Hepatic stellate cell (primary cell): ENCODE measurements around the gene CFLAR.

Source experiments
- DNase-seq: peaks from one replicate; pipeline ENCODE4 v3.0.0; 2011; ENCODE audit warnings: low spot score

Gene CFLAR

DNA sequence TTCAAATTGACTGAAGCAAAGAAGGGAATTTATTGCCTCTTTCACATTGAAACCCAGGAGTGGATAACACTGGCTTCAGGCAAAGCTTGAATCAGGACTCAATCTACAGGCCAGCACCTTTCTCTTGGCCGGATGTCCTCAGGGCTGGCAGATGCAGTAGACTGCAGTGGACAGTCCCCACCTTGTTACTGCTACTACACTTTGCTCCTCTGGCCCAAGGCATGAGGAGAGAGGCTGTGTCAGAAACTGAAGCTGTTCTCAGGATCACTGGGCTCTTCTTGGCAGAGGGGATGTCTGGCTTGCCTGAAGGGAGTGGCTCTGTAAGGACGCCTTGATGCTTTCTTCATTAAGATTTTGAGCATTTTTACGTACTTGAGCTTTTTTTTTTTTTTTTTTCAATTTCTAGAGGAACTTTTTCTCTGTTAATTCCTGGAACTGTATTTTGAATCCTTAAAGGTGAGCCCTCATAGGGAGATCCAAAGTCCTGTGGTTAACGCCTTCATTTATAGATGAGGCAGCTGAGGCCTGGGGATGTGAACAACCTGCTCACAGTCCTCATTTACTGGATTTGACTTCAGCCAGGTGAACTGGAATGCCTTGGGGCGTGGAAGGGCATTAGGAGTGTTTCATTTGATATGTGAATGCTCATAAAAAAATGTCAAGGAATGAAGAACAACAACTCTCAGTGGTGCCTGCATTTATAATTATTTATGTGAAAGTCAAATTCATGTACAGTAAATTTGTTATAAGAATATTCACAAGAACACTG is 103.5 kb downstream of the CFLAR start:
- DNase-seq = no peak

- no peak for DNase-seq
These were observed 104.2 kb downstream of the CFLAR start for GRCh38 chr2:201220102-201220570.

- no peak for DNase-seq
These were observed 107.4 kb downstream of the CFLAR start for GRCh38 chr2:201223089-201224073.
